GM23338 (cell line): ENCODE results near the gene SH3TC1. TPM values are rescaled to one million over a fixed set of nuclear protein-coding genes. Genes with fewer than 3 reads are reported as not detected.

ENCODE experiments used
- ATAC-seq: fragments of 200-7000 bp; cut with Tn5 transposase; 3 replicates; pipeline ENCODE4 v1.9.1; 2020
- DNase-seq: peaks from one replicate; pipeline ENCODE4 v3.0.0-alpha.2; 2015; ENCODE audit warnings: low spot score
- H2AFZ ChIP-seq: fragments of 200-600 bp; sonication (generic); 2 replicates; pipeline ENCODE4 v1.8.0; 2016; ENCODE audit warnings: antibody characterized with exemption, mild to moderate bottlenecking, moderate library complexity
- H3F3A ChIP-seq: fragments of 200-600 bp; sonication (generic); replicated peaks from 2 replicates; pipeline ENCODE4 v1.8.0; 2017; ENCODE audit warnings: antibody characterized with exemption, mixed run types, low read depth
- H3K27ac ChIP-seq: fragments of 200-600 bp; sonication (generic); 2 replicates; pipeline ENCODE4 v1.6.1; 2016; ENCODE audit warnings: low read depth
- H3K27me3 ChIP-seq: fragments of 200-600 bp; sonication (generic); 2 replicates; pipeline ENCODE4 v1.8.0; 2016; ENCODE audit warnings: mild to moderate bottlenecking, mixed run types, moderate library complexity; ENCODE audit not compliant: insufficient read depth
- H3K36me3 ChIP-seq: fragments of 200-600 bp; sonication (generic); 2 replicates; pipeline ENCODE4 v1.8.0; 2016; ENCODE audit warnings: mild to moderate bottlenecking; ENCODE audit not compliant: insufficient read depth
- H3K4me1 ChIP-seq: fragments of 200-600 bp; sonication (generic); 2 replicates; pipeline ENCODE4 v1.8.0; 2016; ENCODE audit warnings: mild to moderate bottlenecking, moderate library complexity; ENCODE audit not compliant: insufficient read depth
- H3K4me2 ChIP-seq: fragments of 200-600 bp; sonication (generic); 2 replicates; pipeline ENCODE4 v1.7.1; 2017; ENCODE audit warnings: mixed run types
- H3K4me3 ChIP-seq: fragments of 200-600 bp; sonication (generic); 2 replicates; pipeline ENCODE4 v1.6.1; 2016; ENCODE audit warnings: mixed run types
- H3K79me2 ChIP-seq: fragments of 200-600 bp; sonication (generic); replicated peaks from 2 replicates; pipeline ENCODE4 v1.8.0; 2017; ENCODE audit warnings: mild to moderate bottlenecking; ENCODE audit not compliant: insufficient read depth
- H3K9me2 ChIP-seq: fragments of 200-600 bp; sonication (generic); 2 replicates; pipeline ENCODE4 v1.8.0; 2017; ENCODE audit not compliant: insufficient read depth
- H4K20me1 ChIP-seq: fragments of 200-600 bp; sonication (generic); replicated peaks from 2 replicates; pipeline ENCODE4 v1.8.0; 2017; ENCODE audit warnings: mild to moderate bottlenecking; ENCODE audit not compliant: insufficient read depth
- H3K27ac Mint-ChIP-seq: 2 replicates; pipeline ENCODE4 v1.8.0; 2020; ENCODE audit warnings: inconsistent platforms, mild to moderate bottlenecking, moderate library complexity, mixed read lengths
- H3K27me3 Mint-ChIP-seq: 3 replicates; pipeline ENCODE4 v1.8.0; 2022; ENCODE audit warnings: low read depth, mild to moderate bottlenecking, moderate library complexity, mixed read lengths, inconsistent platforms; ENCODE audit not compliant: insufficient read depth, poor library complexity
- H3K36me3 Mint-ChIP-seq: 3 replicates; pipeline ENCODE4 v1.8.0; 2021; ENCODE audit warnings: low read depth, mild to moderate bottlenecking, inconsistent platforms, moderate library complexity, mixed read lengths
- H3K4me1 Mint-ChIP-seq: 3 replicates; pipeline ENCODE4 v1.8.0; 2020; ENCODE audit warnings: mild to moderate bottlenecking, inconsistent platforms, mixed read lengths
- H3K4me3 Mint-ChIP-seq: 3 replicates; pipeline ENCODE4 v1.8.0; 2021; ENCODE audit warnings: moderate library complexity, mild to moderate bottlenecking, inconsistent platforms, mixed read lengths
- H3K9me3 Mint-ChIP-seq: 3 replicates; pipeline ENCODE4 v1.8.0; 2020; ENCODE audit warnings: moderate library complexity, mild to moderate bottlenecking, inconsistent platforms, mixed read lengths
- POLR2AphosphoS5 ChIP-seq: IDR thresholded peaks from 2 replicates; pipeline ENCODE4 v1.6.1; 2016; ENCODE audit warnings: antibody characterized with exemption, low read depth
- ZNF331 ChIP-seq: fragments of 250-450 bp; sonication (Bioruptor Pico); IDR thresholded peaks from 2 replicates; pipeline ENCODE4 v1.5.0; 2020; ENCODE audit warnings: low read depth, mild to moderate bottlenecking, moderate library complexity
- polyA plus RNA-seq: library from polyadenylated mRNA; unstranded; fragments of >200 nt; fragmentation: Nextera tagmentation; extraction: Ambion mirVana; gene quantifications from 2 replicates; pipeline ENCODE4 v1.2.1, GENCODE V29; 2016
- total RNA-seq: library from RNA; depleted of rRNA; stranded (reverse); fragments of >200 nt; shearing (Covaris generic); gene quantifications from 2 replicates; pipeline ENCODE4 v1.2.3, GENCODE V29; 2014
- TF ChIP-seq, protein P1 (sequence below): IDR thresholded peaks from one replicate; pipeline ENCODE4 v1.6.1; 2018; ENCODE audit warnings: antibody characterized with exemption; ENCODE audit not compliant: unreplicated experiment
- TF ChIP-seq, protein P2 (sequence below): fragments of 250-450 bp; sonication (Bioruptor Pico); IDR thresholded peaks from 2 replicates; pipeline ENCODE4 v1.5.0; 2020; ENCODE audit warnings: mild to moderate bottlenecking, moderate library complexity
- TF ChIP-seq, protein P3 (sequence below), 2 experiments: fragments of 200-600 bp in 1 of 2; sonication (generic) in 1 of 2; conservative IDR thresholded peaks; 2 replicates each; pipeline versions ENCODE4 v1.5.1 to v1.6.1; 2016 to 2017; ENCODE audit warnings: antibody characterized with exemption in 2 of 2, low read depth in 2 of 2, mild to moderate bottlenecking in 2 of 2, moderate library complexity in 1 of 2

SH3TC1 gene
- total and polyA plus RNA-seq, 2 experiments from 2014 or later = 0.07 TPM; not detected in 1

DNA sequence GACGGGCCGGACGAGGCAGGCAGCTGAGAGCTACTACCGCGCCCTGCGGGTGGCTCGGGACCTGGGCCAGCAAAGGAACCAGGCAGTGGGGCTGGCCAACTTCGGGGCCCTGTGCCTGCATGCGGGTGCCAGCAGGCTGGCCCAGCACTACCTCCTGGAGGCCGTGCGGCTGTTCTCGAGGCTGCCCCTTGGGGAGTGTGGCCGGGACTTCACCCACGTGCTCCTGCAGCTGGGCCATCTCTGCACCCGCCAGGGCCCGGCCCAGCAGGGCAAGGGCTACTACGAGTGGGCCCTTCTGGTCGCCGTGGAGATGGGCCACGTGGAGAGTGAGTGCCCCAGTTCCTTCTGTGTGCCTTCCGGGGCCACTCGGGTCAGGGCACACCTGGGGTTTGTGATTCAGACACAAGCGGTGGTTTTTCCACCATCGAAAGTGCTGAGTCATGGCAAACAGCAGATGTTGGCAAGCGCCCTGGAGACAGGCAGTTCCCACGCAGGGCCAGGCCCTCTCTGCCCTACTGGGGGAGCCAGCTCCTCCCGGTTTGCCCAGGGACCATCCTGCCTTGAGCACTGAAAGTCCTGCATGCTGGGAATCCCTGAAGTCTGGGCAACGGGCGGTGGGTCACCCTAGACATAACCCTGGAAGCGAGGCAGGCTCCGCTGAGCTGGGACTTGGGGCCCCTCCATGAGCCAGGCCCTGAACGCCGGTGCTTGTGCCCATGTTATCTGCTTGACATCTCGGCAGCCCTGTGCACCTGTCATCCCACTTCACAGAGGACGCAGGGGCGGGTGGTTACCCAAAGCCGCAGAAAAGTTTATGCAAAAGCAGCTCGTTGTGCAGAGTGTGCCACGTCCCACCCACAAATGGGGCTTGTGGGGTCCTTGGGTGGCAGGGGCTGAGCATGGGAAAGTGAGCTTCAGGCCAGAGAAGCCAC lies 29.5 kb downstream of the SH3TC1 start (continued):
- TF ChIP-seq, protein P1, sequence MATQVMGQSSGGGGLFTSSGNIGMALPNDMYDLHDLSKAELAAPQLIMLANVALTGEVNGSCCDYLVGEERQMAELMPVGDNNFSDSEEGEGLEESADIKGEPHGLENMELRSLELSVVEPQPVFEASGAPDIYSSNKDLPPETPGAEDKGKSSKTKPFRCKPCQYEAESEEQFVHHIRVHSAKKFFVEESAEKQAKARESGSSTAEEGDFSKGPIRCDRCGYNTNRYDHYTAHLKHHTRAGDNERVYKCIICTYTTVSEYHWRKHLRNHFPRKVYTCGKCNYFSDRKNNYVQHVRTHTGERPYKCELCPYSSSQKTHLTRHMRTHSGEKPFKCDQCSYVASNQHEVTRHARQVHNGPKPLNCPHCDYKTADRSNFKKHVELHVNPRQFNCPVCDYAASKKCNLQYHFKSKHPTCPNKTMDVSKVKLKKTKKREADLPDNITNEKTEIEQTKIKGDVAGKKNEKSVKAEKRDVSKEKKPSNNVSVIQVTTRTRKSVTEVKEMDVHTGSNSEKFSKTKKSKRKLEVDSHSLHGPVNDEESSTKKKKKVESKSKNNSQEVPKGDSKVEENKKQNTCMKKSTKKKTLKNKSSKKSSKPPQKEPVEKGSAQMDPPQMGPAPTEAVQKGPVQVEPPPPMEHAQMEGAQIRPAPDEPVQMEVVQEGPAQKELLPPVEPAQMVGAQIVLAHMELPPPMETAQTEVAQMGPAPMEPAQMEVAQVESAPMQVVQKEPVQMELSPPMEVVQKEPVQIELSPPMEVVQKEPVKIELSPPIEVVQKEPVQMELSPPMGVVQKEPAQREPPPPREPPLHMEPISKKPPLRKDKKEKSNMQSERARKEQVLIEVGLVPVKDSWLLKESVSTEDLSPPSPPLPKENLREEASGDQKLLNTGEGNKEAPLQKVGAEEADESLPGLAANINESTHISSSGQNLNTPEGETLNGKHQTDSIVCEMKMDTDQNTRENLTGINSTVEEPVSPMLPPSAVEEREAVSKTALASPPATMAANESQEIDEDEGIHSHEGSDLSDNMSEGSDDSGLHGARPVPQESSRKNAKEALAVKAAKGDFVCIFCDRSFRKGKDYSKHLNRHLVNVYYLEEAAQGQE = no peak
- no peak for TF ChIP-seq POLR2AphosphoS5

DNA sequence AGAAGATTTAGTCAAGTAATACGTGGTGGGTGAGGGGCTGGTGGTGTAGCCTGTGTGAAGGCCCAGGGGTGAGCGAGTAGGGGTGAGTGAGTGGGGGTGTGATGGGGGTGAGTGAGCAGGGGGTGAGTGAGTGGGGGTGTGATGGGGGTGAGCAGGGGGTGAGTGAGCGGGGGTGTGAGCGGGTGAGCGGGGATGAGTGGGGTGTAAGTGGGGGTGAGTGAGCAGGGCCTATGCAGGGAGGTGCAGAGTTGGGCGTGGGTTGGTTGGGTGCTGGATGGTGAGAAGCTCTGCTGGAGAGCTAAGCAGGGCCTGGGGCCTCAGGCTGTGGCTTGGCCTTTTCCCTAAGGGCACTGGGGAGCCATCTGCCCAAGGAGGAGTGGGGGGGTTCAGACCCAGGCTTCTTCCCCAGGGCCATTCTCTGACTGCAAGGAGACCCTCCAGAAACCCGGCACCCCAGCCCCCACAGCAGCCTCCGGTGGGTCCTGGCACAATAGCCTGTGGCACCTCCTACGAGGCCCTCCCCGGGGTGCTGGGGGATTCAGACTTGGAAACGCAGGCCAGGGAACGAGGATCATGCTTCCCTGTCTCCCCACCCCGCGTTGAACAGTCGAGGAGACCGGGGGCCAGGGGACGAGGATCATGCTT lies 30.4 kb downstream of the SH3TC1 start:
- Histone ChIP-seq H3K27me3 (no peaks in the 10 kb centered on the region), H3K4me2 (no peak overlapping the region), H3K4me3 (no peak overlapping the region), H3K79me2 (no peaks in the 10 kb centered on the region), H3K4me1 (peaks cover 11% of the 10 kb centered on the region), H3K27ac (no peak overlapping the region), H3K9me2 (no peaks in the 10 kb centered on the region), H3F3A (no peaks in the 10 kb centered on the region), H3K36me3 (no peaks in the 10 kb centered on the region), H2AFZ (no peak overlapping the region), H4K20me1 (no peaks in the 10 kb centered on the region)
- TF ChIP-seq, protein P2, sequence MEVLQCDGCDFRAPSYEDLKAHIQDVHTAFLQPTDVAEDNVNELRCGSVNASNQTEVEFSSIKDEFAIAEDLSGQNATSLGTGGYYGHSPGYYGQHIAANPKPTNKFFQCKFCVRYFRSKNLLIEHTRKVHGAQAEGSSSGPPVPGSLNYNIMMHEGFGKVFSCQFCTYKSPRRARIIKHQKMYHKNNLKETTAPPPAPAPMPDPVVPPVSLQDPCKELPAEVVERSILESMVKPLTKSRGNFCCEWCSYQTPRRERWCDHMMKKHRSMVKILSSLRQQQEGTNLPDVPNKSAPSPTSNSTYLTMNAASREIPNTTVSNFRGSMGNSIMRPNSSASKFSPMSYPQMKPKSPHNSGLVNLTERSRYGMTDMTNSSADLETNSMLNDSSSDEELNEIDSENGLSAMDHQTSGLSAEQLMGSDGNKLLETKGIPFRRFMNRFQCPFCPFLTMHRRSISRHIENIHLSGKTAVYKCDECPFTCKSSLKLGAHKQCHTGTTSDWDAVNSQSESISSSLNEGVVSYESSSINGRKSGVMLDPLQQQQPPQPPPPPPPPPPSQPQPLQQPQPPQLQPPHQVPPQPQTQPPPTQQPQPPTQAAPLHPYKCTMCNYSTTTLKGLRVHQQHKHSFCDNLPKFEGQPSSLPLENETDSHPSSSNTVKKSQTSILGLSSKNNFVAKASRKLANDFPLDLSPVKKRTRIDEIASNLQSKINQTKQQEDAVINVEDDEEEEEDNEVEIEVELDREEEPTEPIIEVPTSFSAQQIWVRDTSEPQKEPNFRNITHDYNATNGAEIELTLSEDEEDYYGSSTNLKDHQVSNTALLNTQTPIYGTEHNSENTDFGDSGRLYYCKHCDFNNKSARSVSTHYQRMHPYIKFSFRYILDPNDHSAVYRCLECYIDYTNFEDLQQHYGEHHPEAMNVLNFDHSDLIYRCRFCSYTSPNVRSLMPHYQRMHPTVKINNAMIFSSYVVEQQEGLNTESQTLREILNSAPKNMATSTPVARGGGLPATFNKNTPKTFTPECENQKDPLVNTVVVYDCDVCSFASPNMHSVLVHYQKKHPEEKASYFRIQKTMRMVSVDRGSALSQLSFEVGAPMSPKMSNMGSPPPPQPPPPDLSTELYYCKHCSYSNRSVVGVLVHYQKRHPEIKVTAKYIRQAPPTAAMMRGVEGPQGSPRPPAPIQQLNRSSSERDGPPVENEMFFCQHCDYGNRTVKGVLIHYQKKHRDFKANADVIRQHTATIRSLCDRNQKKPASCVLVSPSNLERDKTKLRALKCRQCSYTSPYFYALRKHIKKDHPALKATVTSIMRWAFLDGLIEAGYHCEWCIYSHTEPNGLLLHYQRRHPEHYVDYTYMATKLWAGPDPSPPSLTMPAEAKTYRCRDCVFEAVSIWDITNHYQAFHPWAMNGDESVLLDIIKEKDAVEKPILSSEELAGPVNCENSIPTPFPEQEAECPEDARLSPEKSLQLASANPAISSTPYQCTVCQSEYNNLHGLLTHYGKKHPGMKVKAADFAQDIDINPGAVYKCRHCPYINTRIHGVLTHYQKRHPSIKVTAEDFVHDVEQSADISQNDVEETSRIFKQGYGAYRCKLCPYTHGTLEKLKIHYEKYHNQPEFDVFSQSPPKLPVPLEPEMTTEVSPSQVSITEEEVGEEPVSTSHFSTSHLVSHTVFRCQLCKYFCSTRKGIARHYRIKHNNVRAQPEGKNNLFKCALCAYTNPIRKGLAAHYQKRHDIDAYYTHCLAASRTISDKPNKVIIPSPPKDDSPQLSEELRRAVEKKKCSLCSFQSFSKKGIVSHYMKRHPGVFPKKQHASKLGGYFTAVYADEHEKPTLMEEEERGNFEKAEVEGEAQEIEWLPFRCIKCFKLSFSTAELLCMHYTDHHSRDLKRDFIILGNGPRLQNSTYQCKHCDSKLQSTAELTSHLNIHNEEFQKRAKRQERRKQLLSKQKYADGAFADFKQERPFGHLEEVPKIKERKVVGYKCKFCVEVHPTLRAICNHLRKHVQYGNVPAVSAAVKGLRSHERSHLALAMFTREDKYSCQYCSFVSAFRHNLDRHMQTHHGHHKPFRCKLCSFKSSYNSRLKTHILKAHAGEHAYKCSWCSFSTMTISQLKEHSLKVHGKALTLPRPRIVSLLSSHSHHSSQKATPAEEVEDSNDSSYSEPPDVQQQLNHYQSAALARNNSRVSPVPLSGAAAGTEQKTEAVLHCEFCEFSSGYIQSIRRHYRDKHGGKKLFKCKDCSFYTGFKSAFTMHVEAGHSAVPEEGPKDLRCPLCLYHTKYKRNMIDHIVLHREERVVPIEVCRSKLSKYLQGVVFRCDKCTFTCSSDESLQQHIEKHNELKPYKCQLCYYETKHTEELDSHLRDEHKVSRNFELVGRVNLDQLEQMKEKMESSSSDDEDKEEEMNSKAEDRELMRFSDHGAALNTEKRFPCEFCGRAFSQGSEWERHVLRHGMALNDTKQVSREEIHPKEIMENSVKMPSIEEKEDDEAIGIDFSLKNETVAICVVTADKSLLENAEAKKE (CRISPR knock-in tag) = no peak
- TF ChIP-seq, protein P3, sequence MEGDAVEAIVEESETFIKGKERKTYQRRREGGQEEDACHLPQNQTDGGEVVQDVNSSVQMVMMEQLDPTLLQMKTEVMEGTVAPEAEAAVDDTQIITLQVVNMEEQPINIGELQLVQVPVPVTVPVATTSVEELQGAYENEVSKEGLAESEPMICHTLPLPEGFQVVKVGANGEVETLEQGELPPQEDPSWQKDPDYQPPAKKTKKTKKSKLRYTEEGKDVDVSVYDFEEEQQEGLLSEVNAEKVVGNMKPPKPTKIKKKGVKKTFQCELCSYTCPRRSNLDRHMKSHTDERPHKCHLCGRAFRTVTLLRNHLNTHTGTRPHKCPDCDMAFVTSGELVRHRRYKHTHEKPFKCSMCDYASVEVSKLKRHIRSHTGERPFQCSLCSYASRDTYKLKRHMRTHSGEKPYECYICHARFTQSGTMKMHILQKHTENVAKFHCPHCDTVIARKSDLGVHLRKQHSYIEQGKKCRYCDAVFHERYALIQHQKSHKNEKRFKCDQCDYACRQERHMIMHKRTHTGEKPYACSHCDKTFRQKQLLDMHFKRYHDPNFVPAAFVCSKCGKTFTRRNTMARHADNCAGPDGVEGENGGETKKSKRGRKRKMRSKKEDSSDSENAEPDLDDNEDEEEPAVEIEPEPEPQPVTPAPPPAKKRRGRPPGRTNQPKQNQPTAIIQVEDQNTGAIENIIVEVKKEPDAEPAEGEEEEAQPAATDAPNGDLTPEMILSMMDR (conservative IDR thresholded peaks at IDR 0.05; ENCODE audit: low read depth in 2 of 2) = no peak
- TF ChIP-seq ZNF331 (CRISPR knock-in tag) = no peak
- no peak for TF ChIP-seq POLR2AphosphoS5
- Mint-ChIP-seq H3K4me1 (peaks cover 22% of the 10 kb centered on the region), H3K27me3 (peaks cover 12% of the 10 kb centered on the region), H3K36me3 (no peaks in the 10 kb centered on the region), H3K4me3 (no peak overlapping the region), H3K9me3 (no peaks in the 10 kb centered on the region), H3K27ac (0 out of 2 replicates have a peak overlapping the region, but pooled peaks have one; percentile 75)
- ATAC-seq = no peak
- no peak for DNase-seq
